ENCODE results near the gene FNDC3B.

Gene FNDC3B

DNA sequence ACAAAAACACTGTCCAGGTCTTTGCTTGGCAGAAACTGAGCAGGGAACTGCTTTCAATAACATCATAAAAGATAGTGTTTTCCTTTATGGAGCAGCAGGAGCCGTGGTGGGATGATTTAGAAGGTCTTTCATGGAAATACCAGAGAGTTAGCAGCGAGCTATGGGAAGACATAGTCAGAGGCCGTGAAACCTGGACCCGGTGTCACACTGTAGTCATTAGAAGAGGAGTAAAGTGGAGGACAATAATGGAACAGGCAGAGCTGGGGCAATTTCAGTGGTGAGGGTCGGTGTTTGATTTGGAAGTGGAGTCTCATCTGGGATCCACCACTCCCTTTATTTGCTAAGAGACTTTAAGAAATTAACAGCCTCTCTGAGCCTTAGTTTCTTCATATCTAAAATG, 351.4 kb downstream of the FNDC3B start:
- Histone ChIP-seq H3K9me2 (replicated peaks; ENCODE audit: insufficient read depth, low read length) (no peaks in the 10 kb centered on the region), H3K27ac (ENCODE audit: low read depth, low read length) (no peak overlapping the region), H3K4me3 (ENCODE audit: insufficient read depth, low read length, poor library complexity, severe bottlenecking) (no peak overlapping the region), H4K20me1 (ENCODE audit: low read depth, low read length) (no peaks in the 10 kb centered on the region), H3K79me2 (ENCODE audit: insufficient read depth, low read length) (no peaks in the 10 kb centered on the region), H3K36me3 (ENCODE audit: low read length) (no peaks in the 10 kb centered on the region), H3K9me3 (ENCODE audit: insufficient read depth, low read length) (no peaks in the 10 kb centered on the region), H3K4me2 (ENCODE audit: low read depth, low read length, poor library complexity, severe bottlenecking) (no peak overlapping the region), H3K27me3 (ENCODE audit: low read length) (no peaks in the 10 kb centered on the region), H3F3A (ENCODE audit: insufficient read depth) (no peaks in the 10 kb centered on the region), H3K9ac (ENCODE audit: low read length) (no peak overlapping the region), H2AFZ (ENCODE audit: low read depth, low read length, severe bottlenecking) (no peak overlapping the region)
- no peak for TF ChIP-seq EZH2phosphoT487 (conservative IDR thresholded peaks at IDR 0.05; ENCODE audit: low read length)
- TF ChIP-seq, protein P1, sequence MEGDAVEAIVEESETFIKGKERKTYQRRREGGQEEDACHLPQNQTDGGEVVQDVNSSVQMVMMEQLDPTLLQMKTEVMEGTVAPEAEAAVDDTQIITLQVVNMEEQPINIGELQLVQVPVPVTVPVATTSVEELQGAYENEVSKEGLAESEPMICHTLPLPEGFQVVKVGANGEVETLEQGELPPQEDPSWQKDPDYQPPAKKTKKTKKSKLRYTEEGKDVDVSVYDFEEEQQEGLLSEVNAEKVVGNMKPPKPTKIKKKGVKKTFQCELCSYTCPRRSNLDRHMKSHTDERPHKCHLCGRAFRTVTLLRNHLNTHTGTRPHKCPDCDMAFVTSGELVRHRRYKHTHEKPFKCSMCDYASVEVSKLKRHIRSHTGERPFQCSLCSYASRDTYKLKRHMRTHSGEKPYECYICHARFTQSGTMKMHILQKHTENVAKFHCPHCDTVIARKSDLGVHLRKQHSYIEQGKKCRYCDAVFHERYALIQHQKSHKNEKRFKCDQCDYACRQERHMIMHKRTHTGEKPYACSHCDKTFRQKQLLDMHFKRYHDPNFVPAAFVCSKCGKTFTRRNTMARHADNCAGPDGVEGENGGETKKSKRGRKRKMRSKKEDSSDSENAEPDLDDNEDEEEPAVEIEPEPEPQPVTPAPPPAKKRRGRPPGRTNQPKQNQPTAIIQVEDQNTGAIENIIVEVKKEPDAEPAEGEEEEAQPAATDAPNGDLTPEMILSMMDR (IDR thresholded peaks at IDR 0.05; ENCODE audit: insufficient read depth, low read length, poor library complexity, severe bottlenecking) = no peak

DNA sequence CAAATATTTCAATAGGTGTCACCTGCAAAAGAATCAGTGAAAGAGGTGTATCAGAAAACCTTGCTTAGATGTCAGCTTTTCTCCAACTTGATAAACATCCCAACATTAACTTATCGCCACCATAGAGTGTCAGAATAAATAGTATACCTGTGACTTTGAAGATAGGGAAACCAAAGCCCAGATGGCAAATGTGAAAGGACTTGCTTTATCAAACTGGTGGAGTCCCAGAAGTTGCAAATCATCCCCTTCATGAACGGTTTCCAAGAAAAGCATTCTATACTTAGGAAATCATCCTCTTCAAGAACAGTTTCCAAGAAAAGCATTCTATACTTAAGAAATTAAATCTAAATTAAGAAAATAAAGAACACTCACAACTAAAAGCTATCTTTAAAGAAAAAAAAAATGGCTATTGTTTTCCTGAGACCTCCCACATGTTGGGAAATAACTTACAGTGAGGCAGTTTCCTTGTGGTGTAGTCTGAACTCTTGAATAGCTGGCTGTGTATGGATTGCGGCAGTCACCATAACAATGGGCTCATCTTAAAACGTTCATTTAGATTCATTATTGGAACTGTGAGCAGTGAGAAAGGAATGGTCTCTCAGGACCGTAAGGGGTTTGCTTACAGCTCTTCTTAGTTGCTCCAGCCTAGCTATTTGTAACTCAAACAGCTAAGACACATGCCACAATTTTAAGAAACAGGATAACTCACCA, 352.4 kb downstream of the FNDC3B start:
- Histone ChIP-seq H3K9me3 (ENCODE audit: insufficient read depth, low read length) (no peaks in the 10 kb centered on the region), H3K27me3 (ENCODE audit: low read length) (no peaks in the 10 kb centered on the region), H3K4me2 (ENCODE audit: low read depth, low read length, poor library complexity, severe bottlenecking) (no peak overlapping the region), H3K27ac (ENCODE audit: low read depth, low read length) (no peak overlapping the region), H4K20me1 (ENCODE audit: low read depth, low read length) (no peaks in the 10 kb centered on the region), H3K36me3 (ENCODE audit: low read length) (no peaks in the 10 kb centered on the region), H3K79me2 (ENCODE audit: insufficient read depth, low read length) (no peaks in the 10 kb centered on the region), H3K9ac (ENCODE audit: low read length) (no peak overlapping the region), H3F3A (ENCODE audit: insufficient read depth) (no peaks in the 10 kb centered on the region), H3K4me3 (ENCODE audit: insufficient read depth, low read length, poor library complexity, severe bottlenecking) (no peak overlapping the region), H3K9me2 (replicated peaks; ENCODE audit: insufficient read depth, low read length) (no peaks in the 10 kb centered on the region), H2AFZ (ENCODE audit: low read depth, low read length, severe bottlenecking) (no peak overlapping the region)
- TF ChIP-seq, protein P1 (IDR thresholded peaks at IDR 0.05; ENCODE audit: insufficient read depth, low read length, poor library complexity, severe bottlenecking) = no peak
- no peak for TF ChIP-seq EZH2phosphoT487 (conservative IDR thresholded peaks at IDR 0.05; ENCODE audit: low read length)

DNA sequence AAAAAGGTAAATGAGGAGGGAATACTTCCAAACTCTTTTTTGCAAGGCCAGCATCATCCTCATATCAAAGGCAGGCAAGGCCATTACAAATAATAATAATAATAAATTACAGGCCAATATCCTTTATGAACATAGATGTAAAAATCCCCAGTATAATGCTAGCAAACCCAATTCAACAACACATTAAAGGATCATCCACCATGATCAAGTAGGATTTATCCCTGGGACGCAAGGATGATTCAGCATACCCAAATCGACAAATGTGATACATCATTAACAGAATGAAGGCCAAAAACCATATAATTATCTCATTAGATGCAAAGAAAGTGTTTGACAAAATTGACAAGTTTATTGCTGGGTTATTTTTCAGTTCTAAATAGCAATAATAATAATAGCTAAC, 355.3 kb downstream of the FNDC3B start:
- no peak for TF ChIP-seq EZH2phosphoT487 (conservative IDR thresholded peaks at IDR 0.05; ENCODE audit: low read length)
- TF ChIP-seq, protein P1 (IDR thresholded peaks at IDR 0.05; ENCODE audit: insufficient read depth, low read length, poor library complexity, severe bottlenecking) = no peak
- no peaks in the 10 kb centered on the region for H3K9me2 ChIP-seq (replicated peaks; ENCODE audit: insufficient read depth, low read length)
- H3K4me2 ChIP-seq (ENCODE audit: low read depth, low read length, poor library complexity, severe bottlenecking) = no peak overlapping the region
- no peak overlapping the region for H3K9ac ChIP-seq (ENCODE audit: low read length)
- H3K4me3 ChIP-seq (ENCODE audit: insufficient read depth, low read length, poor library complexity, severe bottlenecking) = no peak overlapping the region
- H3K36me3 ChIP-seq (ENCODE audit: low read length) = no peaks in the 10 kb centered on the region
- no peaks in the 10 kb centered on the region for H3K27me3 ChIP-seq (ENCODE audit: low read length)
- H3K9me3 ChIP-seq (ENCODE audit: insufficient read depth, low read length) = no peaks in the 10 kb centered on the region
- no peaks in the 10 kb centered on the region for H4K20me1 ChIP-seq (ENCODE audit: low read depth, low read length)
- no peaks in the 10 kb centered on the region for H3F3A ChIP-seq (ENCODE audit: insufficient read depth)
- no peak overlapping the region for H2AFZ ChIP-seq (ENCODE audit: low read depth, low read length, severe bottlenecking)
- no peaks in the 10 kb centered on the region for H3K79me2 ChIP-seq (ENCODE audit: insufficient read depth, low read length)
- no peak overlapping the region for H3K27ac ChIP-seq (ENCODE audit: low read depth, low read length)

All from SU-DHL-6 (cell line).